HFFc6 (cell line): Measurements from ENCODE around the gene CEACAM16. TPM values are rescaled to one million over a fixed set of nuclear protein-coding genes. Genes with fewer than 3 reads are reported as not detected.
"Not testable (repeated sequence)": the region's sequence is repeated elsewhere in the genome, so short reads cannot be mapped to it uniquely, and the experiment has no call there.

Experiments
- DNase-seq: peaks from one replicate; pipeline ENCODE4 v3.0.0-alpha.2; 2018
- H3K27ac Mint-ChIP-seq: 2 replicates; pipeline ENCODE4 v1.8.0; 2020; ENCODE audit warnings: mild to moderate bottlenecking, mixed read lengths
- H3K27me3 Mint-ChIP-seq: 2 replicates; pipeline ENCODE4 v1.8.0; 2021; ENCODE audit warnings: mild to moderate bottlenecking, moderate library complexity, mixed read lengths; ENCODE audit not compliant: insufficient read depth
- H3K36me3 Mint-ChIP-seq: 2 replicates; pipeline ENCODE4 v1.8.0; 2021; ENCODE audit warnings: low read depth, mixed read lengths
- H3K4me1 Mint-ChIP-seq: 2 replicates; pipeline ENCODE4 v1.8.0; 2020; ENCODE audit warnings: low read depth, mixed read lengths
- H3K4me3 Mint-ChIP-seq: 2 replicates; pipeline ENCODE4 v1.8.0; 2020; ENCODE audit warnings: mild to moderate bottlenecking, moderate library complexity, mixed read lengths
- H3K9me3 Mint-ChIP-seq: 2 replicates; pipeline ENCODE4 v1.8.0; 2020; ENCODE audit warnings: mild to moderate bottlenecking, mixed read lengths
- total RNA-seq, 6 experiments: library from RNA; stranded (reverse); fragmentation: NEBNext Ultra II Directional; extraction: Animal tissue kit (Norgen Biotek cat#: 25700); gene quantifications; 2 replicates in 1 of 6; 3 replicates in 5 of 6; pipeline ENCODE4 v1.2.3, GENCODE V29; 2021
- TF ChIP-seq, protein P1 (sequence below): fragments of 200-600 bp; sonication (generic); IDR thresholded peaks from 2 replicates; pipeline ENCODE4 v1.5.0; 2021; ENCODE audit warnings: antibody characterized with exemption, mild to moderate bottlenecking

The CEACAM16 gene
- total RNA-seq, 6 experiments from 2014 or later, result not detected

DNA sequence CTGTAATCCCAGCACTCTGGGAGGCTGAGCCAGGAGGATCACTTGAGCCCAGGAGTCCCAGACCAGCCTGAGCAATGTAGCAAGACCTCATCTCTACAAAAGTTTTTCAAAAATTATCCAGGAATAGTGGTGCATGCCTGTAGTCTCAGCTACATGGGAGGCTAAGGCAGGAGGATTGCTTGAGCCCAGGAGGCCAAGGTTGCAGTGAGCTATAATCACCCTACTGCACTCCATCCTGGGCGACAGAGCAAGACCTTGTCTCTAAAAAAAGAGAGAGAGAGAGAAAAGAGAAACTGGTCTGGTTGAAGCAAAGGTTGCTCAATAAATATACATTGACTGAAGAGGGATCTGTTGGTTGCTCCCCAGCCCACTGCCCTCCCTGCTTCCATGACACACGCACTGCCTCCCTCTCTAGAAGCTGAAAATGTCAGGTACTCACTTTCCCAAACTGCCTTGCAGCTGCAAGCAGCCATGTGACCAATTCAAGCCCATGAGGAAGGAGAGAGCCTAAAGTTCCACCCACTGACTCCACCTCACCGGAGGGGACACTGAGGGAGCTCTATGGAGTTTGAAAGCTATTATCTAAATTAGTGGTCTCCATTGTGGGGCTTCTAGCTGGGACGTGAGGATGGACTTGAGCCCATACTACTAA, 14.0 kb downstream of the CEACAM16 start:
- Mint-ChIP-seq H3K4me1 (peaks cover 1% of the 10 kb centered on the region), H3K9me3 (peaks cover 16% of the 10 kb centered on the region), H3K36me3 (peaks cover 11% of the 10 kb centered on the region), H3K27ac (no peak overlapping the region), H3K4me3 (no peak overlapping the region), H3K27me3 (peaks cover 12% of the 10 kb centered on the region)
- no peak for DNase-seq
- TF ChIP-seq, protein P1, sequence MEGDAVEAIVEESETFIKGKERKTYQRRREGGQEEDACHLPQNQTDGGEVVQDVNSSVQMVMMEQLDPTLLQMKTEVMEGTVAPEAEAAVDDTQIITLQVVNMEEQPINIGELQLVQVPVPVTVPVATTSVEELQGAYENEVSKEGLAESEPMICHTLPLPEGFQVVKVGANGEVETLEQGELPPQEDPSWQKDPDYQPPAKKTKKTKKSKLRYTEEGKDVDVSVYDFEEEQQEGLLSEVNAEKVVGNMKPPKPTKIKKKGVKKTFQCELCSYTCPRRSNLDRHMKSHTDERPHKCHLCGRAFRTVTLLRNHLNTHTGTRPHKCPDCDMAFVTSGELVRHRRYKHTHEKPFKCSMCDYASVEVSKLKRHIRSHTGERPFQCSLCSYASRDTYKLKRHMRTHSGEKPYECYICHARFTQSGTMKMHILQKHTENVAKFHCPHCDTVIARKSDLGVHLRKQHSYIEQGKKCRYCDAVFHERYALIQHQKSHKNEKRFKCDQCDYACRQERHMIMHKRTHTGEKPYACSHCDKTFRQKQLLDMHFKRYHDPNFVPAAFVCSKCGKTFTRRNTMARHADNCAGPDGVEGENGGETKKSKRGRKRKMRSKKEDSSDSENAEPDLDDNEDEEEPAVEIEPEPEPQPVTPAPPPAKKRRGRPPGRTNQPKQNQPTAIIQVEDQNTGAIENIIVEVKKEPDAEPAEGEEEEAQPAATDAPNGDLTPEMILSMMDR, result no peak

DNA sequence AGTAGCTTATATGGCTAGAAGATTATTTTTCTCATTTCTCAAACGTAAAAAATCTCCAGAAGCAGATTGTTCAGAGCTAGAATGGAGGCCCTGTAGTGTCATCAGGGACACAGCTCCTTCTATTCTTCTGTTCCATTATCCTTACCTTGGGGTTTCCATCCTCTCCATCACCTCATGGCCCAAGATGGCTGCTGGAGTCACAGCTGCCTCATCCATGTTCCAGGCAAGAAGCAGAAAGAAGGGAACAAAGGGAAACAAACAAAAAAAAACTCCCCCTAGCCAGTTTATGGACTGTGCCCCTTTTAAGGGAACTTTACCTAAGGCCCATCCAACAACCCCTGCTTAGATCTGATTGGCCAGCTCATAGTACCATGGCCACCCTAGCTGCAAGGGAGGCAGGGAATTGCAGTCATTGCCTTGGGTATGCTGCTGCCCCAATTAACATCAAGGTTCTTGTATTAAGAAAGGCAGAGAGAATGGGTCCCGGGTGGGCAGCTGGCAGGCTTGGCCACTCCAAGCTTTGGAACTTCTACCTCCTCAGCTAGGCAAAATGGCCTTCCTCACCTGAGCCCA, 15.7 kb downstream of the CEACAM16 start:
- H3K4me1 Mint-ChIP-seq, result peaks cover 17% of the 10 kb centered on the region
- H3K4me3 Mint-ChIP-seq, result no peak overlapping the region
- H3K36me3 Mint-ChIP-seq, result peaks cover 11% of the 10 kb centered on the region
- H3K9me3 Mint-ChIP-seq, result peaks cover 16% of the 10 kb centered on the region
- TF ChIP-seq, protein P1, result no peak
- no peak for DNase-seq
- no peak overlapping the region for H3K27ac Mint-ChIP-seq
- H3K27me3 Mint-ChIP-seq, result peaks cover 12% of the 10 kb centered on the region

DNA sequence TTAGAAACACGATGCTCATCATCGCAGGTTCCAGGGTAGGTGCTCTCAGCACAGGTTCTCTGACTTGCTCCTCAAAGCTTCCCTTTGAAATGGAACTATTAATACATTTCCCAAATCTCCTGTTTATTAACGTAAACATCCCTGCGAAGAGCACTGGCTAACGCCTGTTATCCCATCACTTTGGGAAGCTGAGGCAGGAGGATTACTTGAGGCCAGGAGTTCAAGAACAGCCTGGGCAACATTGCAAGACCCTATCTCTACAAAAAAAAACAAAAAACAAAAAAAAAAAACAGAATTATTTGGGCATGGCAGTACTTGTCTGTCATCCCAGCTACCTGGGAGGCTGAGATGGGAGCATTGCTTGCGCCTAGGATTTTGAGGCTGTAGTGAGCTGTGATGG, 18.7 kb downstream of the CEACAM16 start:
- Mint-ChIP-seq H3K36me3 (peaks cover 11% of the 10 kb centered on the region), H3K4me1 (peaks cover 28% of the 10 kb centered on the region), H3K9me3 (peaks cover 16% of the 10 kb centered on the region), H3K4me3 (no peak overlapping the region), H3K27ac (no peak overlapping the region), H3K27me3 (peaks cover 7% of the 10 kb centered on the region)
- TF ChIP-seq, protein P1, result no peak
- no peak for DNase-seq

DNA sequence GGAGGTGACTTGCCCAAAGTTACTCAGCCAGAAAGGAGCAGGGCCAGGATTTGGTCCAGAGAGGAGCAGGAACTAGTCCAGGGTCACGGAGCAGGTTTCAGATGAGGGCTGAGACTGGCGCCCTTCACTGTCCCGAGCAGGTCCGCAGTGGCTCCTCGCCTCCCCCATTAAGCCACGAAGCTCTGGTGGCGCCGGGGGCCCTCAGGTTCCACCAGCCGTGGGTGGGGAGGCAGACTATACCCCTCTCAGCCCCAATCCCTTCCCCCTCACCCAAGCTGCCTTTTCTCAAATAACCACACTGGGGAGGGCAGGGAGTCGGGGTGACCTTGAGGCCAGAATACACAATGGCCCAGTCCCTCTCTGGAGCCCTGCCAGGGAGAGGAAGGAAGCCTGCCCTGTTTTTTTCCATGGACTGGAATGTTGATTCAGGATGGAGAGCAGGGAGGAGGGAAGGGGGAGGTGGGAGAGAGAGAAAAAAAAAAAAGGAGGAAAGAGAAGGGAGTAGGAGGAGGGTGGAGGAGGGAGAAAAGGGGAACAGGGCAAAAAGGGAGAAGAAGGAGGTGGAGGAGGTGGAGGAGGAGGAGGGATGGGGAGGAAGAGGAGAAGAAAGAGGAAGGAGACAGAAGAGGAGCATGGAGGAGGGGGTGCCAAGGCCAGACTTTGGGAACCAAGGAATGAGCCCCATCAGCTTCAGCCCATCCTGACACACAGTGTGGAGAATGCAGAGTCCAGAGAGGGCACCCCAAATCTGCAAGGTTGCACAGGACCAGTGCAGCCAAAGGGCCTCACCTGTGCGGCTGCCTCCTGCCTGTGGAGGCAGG, 19.7 kb downstream of the CEACAM16 start:
- Mint-ChIP-seq H3K36me3 (peaks cover 11% of the 10 kb centered on the region), H3K27ac (peak overlapping the region; percentile 60), H3K4me3 (no peak overlapping the region), H3K9me3 (peaks cover 16% of the 10 kb centered on the region), H3K27me3 (no peaks in the 10 kb centered on the region), H3K4me1 (peaks cover 38% of the 10 kb centered on the region)
- no peak for DNase-seq
- TF ChIP-seq, protein P1, result no peak

DNA sequence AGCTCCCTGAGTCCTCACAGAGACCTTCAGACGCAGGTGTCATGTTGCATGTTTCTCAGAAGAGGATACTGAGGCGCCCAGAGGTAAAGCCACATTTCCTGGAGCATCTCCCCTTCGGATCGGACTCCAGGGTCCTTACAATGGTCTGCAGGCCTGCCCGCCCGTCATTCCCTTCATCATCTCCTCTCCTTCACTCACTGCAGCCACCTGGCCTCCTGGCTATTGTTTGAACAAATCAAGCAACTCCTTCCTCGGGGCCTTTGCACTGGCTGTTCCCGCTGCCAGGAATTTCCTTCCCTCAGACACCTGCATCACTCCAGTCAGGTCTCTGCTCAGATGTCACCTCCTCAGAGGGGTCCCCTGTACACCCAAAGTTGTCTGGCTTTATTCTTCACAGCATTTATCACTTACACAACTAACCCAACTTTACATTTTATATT, 20.3 kb downstream of the CEACAM16 start:
- H3K27ac Mint-ChIP-seq, result no peak overlapping the region
- peaks cover 44% of the 10 kb centered on the region for H3K4me1 Mint-ChIP-seq
- H3K36me3 Mint-ChIP-seq, result peaks cover 11% of the 10 kb centered on the region
- peaks cover 16% of the 10 kb centered on the region for H3K9me3 Mint-ChIP-seq
- DNase-seq, result no peak
- TF ChIP-seq, protein P1, result no peak
- no peak overlapping the region for H3K4me3 Mint-ChIP-seq
- H3K27me3 Mint-ChIP-seq, result no peaks in the 10 kb centered on the region

DNA sequence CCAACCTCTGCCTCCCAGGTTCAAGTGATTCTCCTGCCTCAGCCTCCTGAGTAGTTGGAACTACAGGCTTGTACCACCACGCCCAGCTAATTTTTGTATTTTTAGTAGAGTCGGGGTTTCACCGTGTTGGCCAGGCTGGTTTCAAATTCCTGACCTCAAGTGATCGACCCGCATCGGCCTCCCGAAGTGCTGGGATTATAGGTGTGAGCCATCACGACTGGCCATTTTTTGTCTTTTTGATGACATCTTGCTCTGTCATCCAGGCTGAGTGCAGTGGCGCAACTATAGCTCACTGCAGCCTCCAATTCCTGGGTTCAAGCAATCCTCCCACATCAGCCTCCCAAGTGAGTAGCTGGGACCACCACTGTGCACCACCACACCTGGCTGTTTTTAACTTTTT, 21.4 kb downstream of the CEACAM16 start:
- peaks cover 52% of the 10 kb centered on the region for H3K4me1 Mint-ChIP-seq
- not testable (repeated sequence) for H3K36me3 Mint-ChIP-seq, H3K27ac Mint-ChIP-seq, H3K4me3 Mint-ChIP-seq, H3K27me3 Mint-ChIP-seq, H3K9me3 Mint-ChIP-seq, DNase-seq
